Right hindlimb (tissue), 1 donor: ENCODE results near the gene RTCB.
"Not testable (repeated sequence)": the region's sequence is repeated elsewhere in the genome, so short reads cannot be mapped to it uniquely, and the experiment has no call there.

Experiments used
- DNase-seq: peaks from one replicate; pipeline ENCODE4 v3.0.0-alpha.2; 2018

The RTCB gene

GRCh38 chr22:32385681-32386080, 26.4 kb downstream of the RTCB start:
- DNase-seq = no peak

- no peak for DNase-seq
Measured at GRCh38 chr22:32380991-32381390, 31.1 kb downstream of the RTCB start.

DNA sequence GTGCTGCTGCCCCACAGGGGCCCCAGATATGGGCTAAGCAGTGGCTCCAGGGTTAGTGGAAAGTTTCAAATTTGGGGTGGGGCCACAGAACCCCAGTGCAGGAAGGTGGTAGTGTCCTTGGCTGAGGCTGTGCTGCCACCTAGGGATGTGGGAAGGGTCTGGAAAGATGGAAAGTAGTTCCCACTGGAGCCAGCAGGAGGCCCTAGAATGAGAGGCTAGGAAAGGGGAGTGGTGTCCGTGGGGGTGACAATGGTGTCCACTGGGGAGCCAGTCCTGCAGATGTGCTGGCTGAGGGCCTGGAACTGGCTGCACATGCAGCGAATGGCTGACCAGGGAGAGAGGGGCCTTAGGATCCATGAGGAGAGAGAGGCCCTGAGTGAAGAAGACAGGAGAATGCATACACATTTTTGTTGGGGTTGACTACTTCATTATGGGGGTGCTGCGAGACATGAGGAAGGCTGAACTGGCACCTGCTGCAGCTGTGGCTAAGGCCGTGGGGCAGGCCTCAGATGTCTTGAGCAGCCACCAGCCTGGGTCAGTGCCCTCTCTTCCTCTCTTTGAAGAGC, 33.3 kb downstream of the RTCB start:
- peak; percentile 72 for DNase-seq

DNA sequence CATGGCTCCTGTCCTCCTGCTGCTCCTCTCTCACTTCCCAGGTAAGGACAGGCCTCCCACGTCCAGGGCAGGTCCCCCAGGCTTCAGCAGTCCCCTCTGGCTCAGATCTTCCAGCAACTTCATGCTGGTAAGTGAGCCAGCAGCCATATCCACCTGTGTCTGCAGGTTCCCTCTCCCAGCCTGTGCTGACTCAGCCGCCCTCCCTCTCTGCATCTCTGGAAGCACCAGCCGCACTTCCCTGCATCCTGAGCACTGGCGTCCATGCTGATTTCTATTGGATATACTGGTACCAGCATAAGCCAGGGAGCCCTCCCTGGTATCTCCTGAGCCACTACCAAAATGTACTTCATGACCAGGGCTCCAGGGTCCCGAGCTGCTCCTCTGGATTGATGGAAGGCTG, 35.4 kb downstream of the RTCB start:
- no peak for DNase-seq

- no peak for DNase-seq
Measured at GRCh38 chr22:32375678-32376450, 36.2 kb downstream of the RTCB start.

GRCh38 chr22:32364210-32364609, 47.8 kb downstream of the RTCB start:
- no peak for DNase-seq

DNA sequence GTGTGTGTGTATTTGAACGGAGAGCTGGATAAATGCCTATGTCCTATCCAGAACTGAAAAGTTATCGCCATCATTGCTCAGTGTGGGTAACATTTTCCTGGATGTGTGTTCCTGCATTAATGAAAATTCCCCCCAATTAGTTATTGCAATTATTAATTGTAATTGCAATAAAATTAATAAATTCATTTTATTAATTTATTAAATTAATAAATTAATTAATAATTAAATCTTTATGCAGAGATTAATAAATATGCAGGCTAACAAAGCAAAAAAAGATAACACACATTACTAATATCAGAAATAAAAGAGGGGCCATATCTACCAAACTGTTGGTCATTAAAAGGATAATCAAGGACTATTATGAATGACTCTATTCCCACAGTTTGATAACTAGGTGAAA, 50.8 kb downstream of the RTCB start:
- DNase-seq = no peak

- DNase-seq = not testable (repeated sequence)
Measured at GRCh38 chr22:32360096-32360495, 52.0 kb downstream of the RTCB start.

DNA sequence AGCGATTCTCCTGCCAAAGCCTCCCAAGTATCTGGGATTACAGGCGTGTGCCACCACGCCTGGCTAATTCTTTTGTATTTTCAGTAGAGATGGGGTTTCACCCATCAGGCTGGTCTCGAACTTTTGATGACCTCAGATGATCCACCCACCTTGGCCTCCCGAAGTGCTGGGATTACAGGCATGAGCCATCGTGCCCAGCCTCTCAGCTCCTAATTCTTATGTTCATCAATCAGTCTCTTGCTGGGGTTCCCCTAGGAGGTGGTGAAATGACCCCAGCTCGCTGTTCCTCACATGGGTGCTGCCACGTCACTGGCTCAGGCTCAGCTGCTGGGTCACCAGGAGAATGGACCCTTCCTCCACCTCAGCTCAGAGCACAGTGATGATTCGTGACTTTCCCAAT, 54.5 kb downstream of the RTCB start, which contains the start of gene RFPL3:
TSS of gene RFPL3 (plus strand) at position 301 of the 400 bp plus-strand sequence. CDS start 205 bp downstream, outside the sequence.
- DNase-seq = not testable (repeated sequence)

- DNase-seq = no peak
Measured at GRCh38 chr22:32355760-32356159, 56.3 kb downstream of the RTCB start.

GRCh38 chr22:32354360-32355351, 57.4 kb downstream of the RTCB start:
- no peak for DNase-seq

DNA sequence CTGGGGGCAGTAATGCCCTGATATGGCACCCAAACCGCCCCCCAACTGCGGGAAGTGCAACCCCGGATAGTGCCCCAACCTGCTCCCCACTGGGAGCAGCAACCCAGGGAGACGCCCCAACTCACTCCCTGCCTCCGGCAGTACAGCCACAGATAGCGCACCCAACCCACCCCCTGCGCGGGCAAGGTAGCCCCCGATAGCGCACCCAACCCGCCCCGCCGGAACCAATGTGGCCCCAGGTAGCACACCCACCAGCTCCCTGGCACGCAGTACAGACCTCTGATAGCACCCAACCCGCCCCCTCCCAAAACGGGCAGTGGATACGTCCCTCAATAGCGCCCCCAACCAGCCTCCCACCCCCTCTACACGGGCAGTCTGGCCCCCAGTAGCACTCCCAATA, 58.2 kb downstream of the RTCB start:
- no peak for DNase-seq

DNA sequence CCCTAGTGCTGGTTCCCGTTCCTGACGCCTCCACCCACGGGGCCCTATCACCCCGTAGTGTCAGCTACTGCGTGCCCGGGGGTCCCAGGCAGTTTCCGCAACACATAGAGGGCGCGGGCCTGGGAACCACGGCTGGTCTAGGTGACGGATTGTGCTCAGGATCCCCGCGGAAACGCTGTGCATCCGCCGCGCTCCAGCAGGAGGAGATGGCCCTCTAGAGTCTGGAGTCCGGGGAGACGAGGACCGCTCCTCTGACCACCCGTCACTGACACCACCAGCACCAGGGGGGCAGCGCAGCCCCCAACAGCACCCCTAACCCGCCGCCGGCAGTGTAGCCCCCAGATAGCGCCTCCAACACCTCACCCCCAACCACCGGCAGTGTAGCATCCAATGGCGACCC, 58.8 kb downstream of the RTCB start:
- no peak for DNase-seq

- no peak for DNase-seq
Measured at GRCh38 chr22:32352681-32353080, 59.4 kb downstream of the RTCB start.

GRCh38 chr22:32351875-32352274, 60.2 kb downstream of the RTCB start:
- DNase-seq = not testable (repeated sequence)

DNA sequence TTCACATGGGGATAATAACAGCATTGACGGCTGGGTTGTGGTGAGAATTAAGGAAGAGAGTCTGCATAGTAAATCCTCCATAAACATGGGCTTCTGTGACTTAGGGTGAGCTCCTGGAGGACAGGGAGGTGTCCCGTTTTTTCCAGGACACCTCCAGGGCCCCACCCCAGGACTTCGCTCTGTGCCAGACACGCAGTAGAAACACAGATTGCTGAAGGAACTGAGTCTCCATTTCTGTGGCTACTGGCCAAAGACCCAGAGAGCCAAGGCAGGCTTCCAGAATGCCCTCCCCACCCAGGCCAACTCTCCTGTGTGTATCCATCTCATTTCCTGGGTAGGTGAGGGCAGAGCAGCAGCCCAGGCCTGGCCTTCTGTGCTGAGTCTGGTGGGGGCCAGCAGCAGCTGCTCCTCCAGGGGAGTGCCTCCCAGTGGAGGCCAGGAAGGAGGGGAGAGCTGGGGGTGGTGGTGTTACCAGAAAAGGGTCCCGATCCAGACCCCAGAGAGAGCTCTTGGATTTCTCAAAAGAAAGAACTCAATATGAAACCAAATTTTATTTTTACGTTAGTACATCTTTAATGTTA, 63.9 kb downstream of the RTCB start:
- DNase-seq = no peak

- no peak for DNase-seq
Measured at GRCh38 chr22:32343941-32344340, 68.1 kb downstream of the RTCB start.

DNA sequence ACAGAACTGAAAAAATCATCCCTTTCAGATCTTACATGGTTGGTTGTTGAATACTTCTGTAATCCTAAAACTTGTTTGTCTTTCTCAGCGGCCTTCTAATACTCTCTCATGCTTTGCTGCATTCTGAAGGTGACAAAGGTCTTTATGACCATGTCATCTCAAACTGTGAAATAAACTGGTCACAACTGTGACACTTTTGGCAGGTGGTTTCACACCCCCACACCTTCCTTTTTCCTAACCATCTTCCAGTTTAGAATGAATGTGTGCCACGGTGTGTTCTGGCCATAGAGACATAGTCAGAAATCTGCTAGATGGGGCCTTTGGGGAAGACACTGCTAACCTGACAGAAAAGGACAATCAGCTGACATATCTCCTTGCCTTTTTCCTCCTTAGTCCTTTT, 69.1 kb downstream of the RTCB start:
- DNase-seq = no peak

- DNase-seq = no peak
Measured at GRCh38 chr22:32341122-32341740, 70.8 kb downstream of the RTCB start.

- DNase-seq = no peak
Measured at GRCh38 chr22:32340411-32340810, 71.6 kb downstream of the RTCB start.

GRCh38 chr22:32339190-32340012, 72.6 kb downstream of the RTCB start:
- no peak for DNase-seq

DNA sequence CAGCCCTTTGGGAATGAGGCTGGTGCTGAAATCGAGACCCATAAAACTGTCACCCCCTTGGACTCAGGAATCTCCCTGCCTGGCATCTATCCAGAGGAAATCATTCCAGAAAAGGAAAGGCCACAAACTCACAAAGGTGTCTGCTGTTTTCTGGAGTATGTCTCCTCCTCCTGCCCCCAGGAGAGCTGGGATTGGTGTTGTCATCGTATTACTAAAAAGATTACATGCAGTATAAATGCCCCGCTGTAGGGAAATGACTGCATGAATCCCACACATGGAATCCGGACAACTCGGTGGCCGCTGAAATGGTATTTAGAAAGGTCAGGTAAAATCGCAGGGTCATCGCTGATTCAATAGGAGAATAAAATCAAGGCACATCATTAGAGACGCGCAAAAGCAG, 73.3 kb downstream of the RTCB start:
- DNase-seq = no peak
